PC-9 (cell line): Measurements from ENCODE around the gene ICA1.

ENCODE experiments used
- EZH2 ChIP-seq: fragments of 200-600 bp; sonication (generic); IDR thresholded peaks from 2 replicates; pipeline ENCODE4 v1.8.0; 2017; ENCODE audit warnings: antibody characterized with exemption, low read depth
- TF ChIP-seq, protein P1 (sequence below): fragments of 200-600 bp; sonication (generic); conservative IDR thresholded peaks from 2 replicates; pipeline ENCODE4 v1.6.1; 2017; ENCODE audit warnings: mixed run types, antibody characterized with exemption, mild to moderate bottlenecking, moderate library complexity

DNA sequence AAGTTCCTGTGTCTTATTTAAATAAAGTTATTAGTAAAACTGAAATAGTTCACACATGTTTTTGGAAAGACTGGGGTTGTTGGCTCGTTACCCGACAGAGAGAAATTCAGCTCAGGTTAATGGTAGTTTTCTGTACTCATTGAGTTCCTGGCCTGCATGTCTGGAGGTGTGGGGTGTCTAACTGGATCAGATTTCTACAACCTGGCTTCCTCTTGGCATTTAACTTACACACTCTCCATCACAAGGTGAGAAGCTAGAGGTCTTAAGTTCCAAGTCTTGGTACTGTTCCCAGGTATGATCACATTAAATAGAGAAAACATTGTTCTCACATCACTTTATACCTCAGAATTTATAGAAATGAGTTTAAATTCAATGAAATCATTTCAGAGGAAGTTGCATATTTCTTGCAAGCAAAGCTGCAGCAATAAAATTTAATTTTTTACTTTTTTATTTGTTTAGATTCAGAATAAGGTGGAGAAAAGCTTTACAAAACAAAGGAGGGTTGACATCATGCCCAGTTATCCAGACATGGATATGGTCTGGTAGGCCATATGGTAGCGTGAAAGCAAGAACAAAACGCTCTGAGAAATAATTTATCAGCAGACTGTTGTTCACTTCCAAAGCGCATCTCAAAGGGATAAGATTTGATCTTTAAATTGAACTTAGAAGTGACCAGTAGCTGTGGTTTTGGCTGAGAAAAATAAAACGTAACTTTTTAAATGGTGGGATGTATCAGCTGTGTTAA is 172.8 kb downstream of the ICA1 start:
- TF ChIP-seq, protein P1, sequence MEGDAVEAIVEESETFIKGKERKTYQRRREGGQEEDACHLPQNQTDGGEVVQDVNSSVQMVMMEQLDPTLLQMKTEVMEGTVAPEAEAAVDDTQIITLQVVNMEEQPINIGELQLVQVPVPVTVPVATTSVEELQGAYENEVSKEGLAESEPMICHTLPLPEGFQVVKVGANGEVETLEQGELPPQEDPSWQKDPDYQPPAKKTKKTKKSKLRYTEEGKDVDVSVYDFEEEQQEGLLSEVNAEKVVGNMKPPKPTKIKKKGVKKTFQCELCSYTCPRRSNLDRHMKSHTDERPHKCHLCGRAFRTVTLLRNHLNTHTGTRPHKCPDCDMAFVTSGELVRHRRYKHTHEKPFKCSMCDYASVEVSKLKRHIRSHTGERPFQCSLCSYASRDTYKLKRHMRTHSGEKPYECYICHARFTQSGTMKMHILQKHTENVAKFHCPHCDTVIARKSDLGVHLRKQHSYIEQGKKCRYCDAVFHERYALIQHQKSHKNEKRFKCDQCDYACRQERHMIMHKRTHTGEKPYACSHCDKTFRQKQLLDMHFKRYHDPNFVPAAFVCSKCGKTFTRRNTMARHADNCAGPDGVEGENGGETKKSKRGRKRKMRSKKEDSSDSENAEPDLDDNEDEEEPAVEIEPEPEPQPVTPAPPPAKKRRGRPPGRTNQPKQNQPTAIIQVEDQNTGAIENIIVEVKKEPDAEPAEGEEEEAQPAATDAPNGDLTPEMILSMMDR = no peak
- no peak for TF ChIP-seq EZH2
